ENCODE measurements around the gene MCM7. TPM values are rescaled to one million over a fixed set of nuclear protein-coding genes. Genes with fewer than 3 reads are reported as not detected.

MCM7 gene
- total and polyA plus RNA-seq, 2 experiments from 2014 or later = 49.6 to 61.3 TPM

DNA sequence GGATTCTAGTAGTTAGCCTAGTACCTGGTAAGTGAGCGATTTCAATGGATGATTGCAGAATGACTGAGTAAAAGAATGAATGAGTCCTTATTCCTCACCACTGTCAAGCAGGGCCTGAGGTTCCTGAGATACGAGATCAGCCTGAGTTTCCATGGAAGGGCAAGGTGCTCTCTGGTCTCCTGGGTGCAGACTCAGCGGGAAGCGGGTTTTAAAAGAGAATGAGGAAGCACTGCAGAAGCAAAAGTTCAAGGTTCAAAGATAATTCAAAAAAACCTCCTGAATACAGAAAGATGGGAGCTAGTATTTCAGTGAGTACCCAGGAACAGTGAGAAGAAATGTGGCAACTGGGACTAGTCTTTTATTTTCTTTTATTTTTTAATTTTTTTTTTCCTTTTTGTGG is 24.0 kb downstream of the MCM7 start:
- TF ChIP-seq EZH2 (IDR thresholded peaks at IDR 0.05; ENCODE audit: insufficient read depth, poor library complexity, severe bottlenecking) (no peak), EZH2phosphoT487 (IDR thresholded peaks at IDR 0.05; ENCODE audit: insufficient read depth, low read depth) (no peak)
- Histone ChIP-seq H3K4me3 (no peak overlapping the region), H3K4me2 (ENCODE audit: unreplicated experiment) (no peak overlapping the region), H4K20me1 (ENCODE audit: insufficient read depth) (no peaks in the 10 kb centered on the region), H3K36me3 (ENCODE audit: low read depth) (peaks cover 46% of the 10 kb centered on the region), H3K9ac (no peak overlapping the region), H3K79me2 (ENCODE audit: insufficient read depth) (peaks cover 69% of the 10 kb centered on the region), H3K27ac (no peak overlapping the region), H3K9me2 (ENCODE audit: insufficient read depth) (no peaks in the 10 kb centered on the region), H3K27me3 (replicated peaks; ENCODE audit: insufficient read depth) (no peaks in the 10 kb centered on the region), H3K9me3 (ENCODE audit: low read depth) (no peaks in the 10 kb centered on the region), H3F3A (ENCODE audit: insufficient read depth) (no peaks in the 10 kb centered on the region), H3K4me1 (ENCODE audit: insufficient read depth) (peaks cover 10% of the 10 kb centered on the region), H2AFZ (no peak overlapping the region)
- 98% methylated on average over 4 of the region's 4 CpGs for WGBS, 2 experiments (ENCODE audit: low coverage in 1 of 2, low lambda C conversion rate in 2 of 2, missing lambda C conversion rate in 2 of 2)
- no peak for DNase-seq
- in situ Hi-C loops (cut with MboI) = no loop called here

DNA sequence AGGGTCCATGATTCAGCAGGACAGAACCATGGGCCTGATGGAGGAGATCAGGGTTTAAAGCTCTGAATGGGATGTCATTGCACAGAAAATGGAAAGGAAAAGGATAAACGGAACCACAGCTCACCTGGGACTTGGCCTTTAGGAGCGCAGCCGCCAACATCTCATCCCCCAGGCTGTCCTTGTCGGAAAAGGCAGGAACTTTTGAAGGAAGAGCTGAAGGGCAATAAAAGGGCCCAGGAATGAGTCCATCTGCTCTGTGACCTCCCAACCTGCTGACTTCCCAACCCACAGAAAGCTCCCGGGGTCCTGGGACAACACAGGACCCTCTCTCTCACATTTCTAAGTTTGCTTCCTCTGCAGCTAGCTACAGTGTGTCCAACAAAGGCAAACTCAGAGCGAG is 25.8 kb downstream of the MCM7 start:
- H3K27ac ChIP-seq = no peak overlapping the region
- DNase-seq = no peak
- H3K9me3 ChIP-seq (ENCODE audit: low read depth) = peaks cover 4% of the 10 kb centered on the region
- H3K9me2 ChIP-seq (ENCODE audit: insufficient read depth) = no peaks in the 10 kb centered on the region
- no peaks in the 10 kb centered on the region for H3F3A ChIP-seq (ENCODE audit: insufficient read depth)
- H3K36me3 ChIP-seq (ENCODE audit: low read depth) = peaks cover 63% of the 10 kb centered on the region
- in situ Hi-C loops (cut with MboI) = no loop called here
- H3K4me2 ChIP-seq (ENCODE audit: unreplicated experiment) = no peak overlapping the region
- H3K4me1 ChIP-seq (ENCODE audit: insufficient read depth) = peaks cover 9% of the 10 kb centered on the region
- H3K9ac ChIP-seq = no peak overlapping the region
- peaks cover 65% of the 10 kb centered on the region for H3K79me2 ChIP-seq (ENCODE audit: insufficient read depth)
- no peak for TF ChIP-seq EZH2 (IDR thresholded peaks at IDR 0.05; ENCODE audit: insufficient read depth, poor library complexity, severe bottlenecking)
- TF ChIP-seq EZH2phosphoT487 (IDR thresholded peaks at IDR 0.05; ENCODE audit: insufficient read depth, low read depth) = no peak
- WGBS, 2 experiments (ENCODE audit: low coverage in 1 of 2, low lambda C conversion rate in 2 of 2, missing lambda C conversion rate in 2 of 2) = 98 to 99% methylated on average over 6 of the region's 6 CpGs
- H3K27me3 ChIP-seq (replicated peaks; ENCODE audit: insufficient read depth) = no peaks in the 10 kb centered on the region
- H4K20me1 ChIP-seq (ENCODE audit: insufficient read depth) = no peaks in the 10 kb centered on the region
- H3K4me3 ChIP-seq = no peak overlapping the region
- H2AFZ ChIP-seq = no peak overlapping the region

DNA sequence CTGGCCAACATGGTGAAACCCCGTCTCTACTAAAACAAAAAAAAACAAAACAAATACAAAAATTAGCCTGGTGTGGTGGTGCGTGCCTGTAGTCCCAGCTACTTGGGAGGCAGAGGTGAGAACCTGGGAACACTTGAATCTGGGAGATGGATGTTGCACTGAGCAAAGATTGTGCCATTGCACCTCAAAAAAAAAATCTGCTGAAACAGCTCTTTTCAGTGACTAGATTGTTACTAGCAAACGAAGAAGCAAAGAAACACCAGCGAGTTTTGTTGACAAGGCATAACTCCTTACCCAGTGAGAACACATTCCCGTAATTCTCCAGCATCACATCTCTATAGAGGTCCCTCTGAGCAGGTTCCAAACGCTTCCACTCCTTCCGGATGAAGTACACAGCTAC is 26.4 kb downstream of the MCM7 start:
- no peaks in the 10 kb centered on the region for H3K27me3 ChIP-seq (replicated peaks; ENCODE audit: insufficient read depth)
- no peak overlapping the region for H3K4me3 ChIP-seq
- H3K4me2 ChIP-seq (ENCODE audit: unreplicated experiment) = no peak overlapping the region
- no peak overlapping the region for H3K27ac ChIP-seq
- H3K9ac ChIP-seq = no peak overlapping the region
- in situ Hi-C loops (cut with MboI) = no loop called here
- peaks cover 4% of the 10 kb centered on the region for H3K9me3 ChIP-seq (ENCODE audit: low read depth)
- no peaks in the 10 kb centered on the region for H4K20me1 ChIP-seq (ENCODE audit: insufficient read depth)
- no peaks in the 10 kb centered on the region for H3K9me2 ChIP-seq (ENCODE audit: insufficient read depth)
- no peak overlapping the region for H2AFZ ChIP-seq
- DNase-seq = no peak
- H3K79me2 ChIP-seq (ENCODE audit: insufficient read depth) = peaks cover 60% of the 10 kb centered on the region
- WGBS, 2 experiments (ENCODE audit: low coverage in 1 of 2, low lambda C conversion rate in 2 of 2, missing lambda C conversion rate in 2 of 2) = 93 to 94% methylated on average over 7 of the region's 7 CpGs
- peaks cover 3% of the 10 kb centered on the region; the same call in 1 of the 2 replicates for H3K4me1 ChIP-seq (ENCODE audit: insufficient read depth)
- H3K36me3 ChIP-seq (ENCODE audit: low read depth) = peaks cover 69% of the 10 kb centered on the region
- TF ChIP-seq EZH2 (IDR thresholded peaks at IDR 0.05; ENCODE audit: insufficient read depth, poor library complexity, severe bottlenecking) (no peak), EZH2phosphoT487 (IDR thresholded peaks at IDR 0.05; ENCODE audit: insufficient read depth, low read depth) (no peak)
- no peaks in the 10 kb centered on the region for H3F3A ChIP-seq (ENCODE audit: insufficient read depth)

DNA sequence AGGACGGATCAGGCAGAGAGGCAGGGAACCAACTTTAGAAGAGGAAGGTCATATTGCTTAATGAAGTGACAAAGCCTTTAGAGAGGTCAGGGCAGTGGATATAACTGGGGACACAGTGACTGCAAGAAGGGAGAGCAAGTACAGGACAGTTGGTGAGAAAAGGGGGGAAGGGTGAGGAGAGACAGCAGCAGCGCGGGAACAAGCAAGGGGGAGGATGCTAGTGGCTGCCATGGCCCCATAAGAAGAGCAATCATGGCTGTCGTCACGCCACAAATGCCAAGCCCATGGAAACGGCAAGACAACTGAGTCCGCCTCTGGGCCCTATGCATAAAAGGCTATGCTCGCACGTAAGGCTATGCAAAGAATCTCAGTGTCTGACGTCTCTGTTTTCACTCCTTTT is 28.7 kb downstream of the MCM7 start:
- no peak overlapping the region for H3K9ac ChIP-seq
- H4K20me1 ChIP-seq (ENCODE audit: insufficient read depth) = no peaks in the 10 kb centered on the region
- H3K79me2 ChIP-seq (ENCODE audit: insufficient read depth) = peaks cover 36% of the 10 kb centered on the region
- H2AFZ ChIP-seq = no peak overlapping the region
- no peaks in the 10 kb centered on the region for H3K9me2 ChIP-seq (ENCODE audit: insufficient read depth)
- no peaks in the 10 kb centered on the region; the same call in 1 of the 2 replicates for H3F3A ChIP-seq (ENCODE audit: insufficient read depth)
- no peak overlapping the region for H3K27ac ChIP-seq
- no peaks in the 10 kb centered on the region for H3K27me3 ChIP-seq (replicated peaks; ENCODE audit: insufficient read depth)
- H3K4me3 ChIP-seq = no peak overlapping the region
- TF ChIP-seq EZH2 (IDR thresholded peaks at IDR 0.05; ENCODE audit: insufficient read depth, poor library complexity, severe bottlenecking) (no peak), EZH2phosphoT487 (IDR thresholded peaks at IDR 0.05; ENCODE audit: insufficient read depth, low read depth) (no peak)
- WGBS, 2 experiments (ENCODE audit: low coverage in 1 of 2, low lambda C conversion rate in 2 of 2, missing lambda C conversion rate in 2 of 2) = 95 to 98% methylated on average over 10 of the region's 10 CpGs
- H3K4me2 ChIP-seq (ENCODE audit: unreplicated experiment) = no peak overlapping the region
- H3K36me3 ChIP-seq (ENCODE audit: low read depth) = peaks cover 71% of the 10 kb centered on the region
- peaks cover 4% of the 10 kb centered on the region for H3K9me3 ChIP-seq (ENCODE audit: low read depth)
- no peak for DNase-seq
- in situ Hi-C loops (cut with MboI) = no loop called here
- no peaks in the 10 kb centered on the region for H3K4me1 ChIP-seq (ENCODE audit: insufficient read depth)

Data from GM23248 (cell line).